Liver (tissue), 3 donors: ENCODE measurements around the gene CYP1A2.

Experiments
- ATF3 ChIP-seq: IDR thresholded peaks from 2 replicates; pipeline ENCODE4 v1.6.1; 2016; ENCODE audit warnings: antibody characterized with exemption
- CTCF ChIP-seq: fragments of 150-350 bp; IDR thresholded peaks from 2 replicates; pipeline ENCODE4 v1.5.1; 2017; ENCODE audit warnings: improper control_type of control experiment, low read depth, low read length; ENCODE audit not compliant: missing input control
- EGR1 ChIP-seq, 2 donors: IDR thresholded peaks; 2 replicates each; pipeline ENCODE4 v1.6.1; 2016 to 2018; ENCODE audit warnings: antibody characterized with exemption in 2 of 2, low read depth in 2 of 2
- GABPA ChIP-seq, 2 donors: IDR thresholded peaks in 1 of 2; conservative IDR thresholded peaks in 1 of 2; 2 replicates each; pipeline ENCODE4 v1.6.1; 2016; ENCODE audit warnings: antibody characterized with exemption in 2 of 2, mild to moderate bottlenecking in 1 of 2, moderate library complexity in 1 of 2
- HNF4G ChIP-seq: IDR thresholded peaks from 2 replicates; pipeline ENCODE4 v1.6.1; 2016; ENCODE audit warnings: antibody characterized with exemption
- JUND ChIP-seq, 2 donors: IDR thresholded peaks; 2 replicates each; pipeline ENCODE4 v1.6.1; 2016; ENCODE audit warnings: antibody characterized with exemption in 2 of 2
- RAD21 ChIP-seq, 2 donors: IDR thresholded peaks; 2 replicates each; pipeline ENCODE4 v1.6.1; 2016; ENCODE audit warnings: antibody characterized with exemption in 2 of 2, mild to moderate bottlenecking in 2 of 2
- RXRA ChIP-seq, 2 donors: IDR thresholded peaks; 2 replicates each; pipeline ENCODE4 v1.6.1; 2017 to 2018; ENCODE audit warnings: antibody characterized with exemption in 2 of 2, mild to moderate bottlenecking in 1 of 2
- TAF1 ChIP-seq: conservative IDR thresholded peaks from 2 replicates; pipeline ENCODE4 v1.6.1; 2016; ENCODE audit warnings: antibody characterized with exemption, mild to moderate bottlenecking
- YY1 ChIP-seq: IDR thresholded peaks from 2 replicates; pipeline ENCODE4 v1.6.1; 2016; ENCODE audit warnings: antibody characterized with exemption, mild to moderate bottlenecking
- donor health status: healthy.
- donor health status: healthy.

GRCh38 chr15:74800559-74801094 is 52.0 kb downstream of the CYP1A2 start:
- TF ChIP-seq CTCF (no peak), YY1 (no peak), ATF3 (no peak), JUND (IDR thresholded peaks at IDR 0.05) (no peak), GABPA (IDR thresholded peaks at IDR 0.05 in 1 of 2, conservative IDR thresholded peaks at IDR 0.05 in 1 of 2) (no peak), TAF1 (no peak), RAD21 (IDR thresholded peaks at IDR 0.05) (no peak), RXRA (IDR thresholded peaks at IDR 0.05) (no peak), EGR1 (IDR thresholded peaks at IDR 0.05; ENCODE audit: low read depth in 2 of 2) (no peak), HNF4G (no peak)
